HG03521 (cell line): ENCODE results near the gene SRL.
A peak's percentile ranks its signal among the peaks of the same experiment; 100 is the strongest.

Experiments used
- ATAC-seq: cut with Tn5 transposase; IDR thresholded peaks from one replicate; pipeline ENCODE4 v1.9.1; 2021; ENCODE audit warnings: mild to moderate bottlenecking, moderate library complexity; ENCODE audit not compliant: unreplicated experiment

SRL gene

GRCh38 chr16:4203748-4204147 is 38.1 kb downstream of the SRL start:
- no peak for ATAC-seq

DNA sequence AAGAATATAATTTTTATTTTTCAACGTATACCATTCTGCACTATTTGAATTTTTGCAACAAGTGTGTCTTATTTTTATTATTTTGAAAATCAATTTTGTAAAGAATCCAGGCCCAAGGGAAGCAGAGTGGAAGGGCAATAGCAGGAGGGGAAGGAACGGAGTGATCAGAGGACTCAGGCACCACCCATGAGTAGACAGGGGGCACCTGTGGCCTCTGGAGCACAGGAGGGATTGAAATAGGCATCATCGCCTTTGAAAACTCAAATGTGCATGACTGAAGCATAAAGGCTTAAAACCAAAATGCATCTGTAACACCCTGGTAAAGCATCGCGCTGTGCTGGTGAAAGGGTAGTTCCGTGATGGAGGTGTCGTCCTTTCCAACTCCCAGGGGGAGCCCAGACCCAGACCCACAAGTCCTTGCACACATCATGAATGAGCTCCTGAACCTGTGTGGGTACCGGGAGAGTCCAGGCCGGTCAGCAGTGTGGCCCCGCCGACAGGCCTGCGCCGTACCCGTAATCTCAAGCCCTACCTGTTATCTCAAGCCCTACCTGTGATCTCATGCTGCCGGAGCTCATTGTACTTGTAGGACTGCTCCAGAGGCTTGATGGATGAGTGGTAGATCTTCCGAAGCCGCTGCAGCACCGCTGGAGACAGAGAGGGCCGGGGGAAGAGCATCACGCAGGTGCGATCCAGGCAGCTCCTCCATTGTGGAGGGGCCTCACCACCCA is 39.1 kb downstream of the SRL start:
- no peak for ATAC-seq

DNA sequence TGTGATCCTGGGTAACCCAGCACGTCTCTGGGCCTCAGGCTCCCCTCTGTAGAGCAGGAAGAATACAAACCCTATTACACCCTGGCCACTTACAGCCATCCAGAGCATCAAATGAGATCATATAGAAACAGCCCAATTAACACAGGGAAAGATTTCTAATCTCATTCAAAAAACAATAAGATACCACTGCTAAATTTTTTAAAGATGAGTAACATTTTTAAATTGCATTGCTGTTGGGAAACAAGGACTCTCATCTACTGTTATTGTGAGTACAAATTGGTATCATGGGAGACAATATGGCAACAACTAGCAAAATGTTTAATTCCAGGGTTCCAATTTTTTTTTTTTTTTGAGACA is 41.1 kb downstream of the SRL start:
- no peak for ATAC-seq

GRCh38 chr16:4200000-4200780 is 41.7 kb downstream of the SRL start:
- ATAC-seq: no peak

DNA sequence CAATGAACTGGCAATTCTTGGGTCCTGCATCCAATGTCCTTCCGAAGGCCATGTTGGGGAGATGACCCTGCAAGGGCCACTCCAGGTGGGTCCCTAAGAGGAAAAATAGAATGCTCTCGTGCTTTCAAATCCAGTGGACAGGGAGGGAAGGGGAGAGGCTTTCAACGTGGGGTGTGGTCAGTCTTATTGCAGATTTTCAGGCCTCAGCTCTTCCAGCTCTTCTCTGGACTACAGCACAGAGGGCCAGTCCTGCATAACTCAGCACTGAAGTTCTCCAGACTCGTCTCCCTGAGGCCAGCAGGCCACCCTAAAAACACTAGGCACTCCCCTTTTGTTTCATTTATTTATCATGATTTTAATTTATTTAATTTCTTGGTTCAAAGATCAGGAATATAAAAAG is 43.1 kb downstream of the SRL start:
- ATAC-seq: no peak

- no peak for ATAC-seq
These were observed 47.2 kb downstream of the SRL start for GRCh38 chr16:4194661-4195060.

DNA sequence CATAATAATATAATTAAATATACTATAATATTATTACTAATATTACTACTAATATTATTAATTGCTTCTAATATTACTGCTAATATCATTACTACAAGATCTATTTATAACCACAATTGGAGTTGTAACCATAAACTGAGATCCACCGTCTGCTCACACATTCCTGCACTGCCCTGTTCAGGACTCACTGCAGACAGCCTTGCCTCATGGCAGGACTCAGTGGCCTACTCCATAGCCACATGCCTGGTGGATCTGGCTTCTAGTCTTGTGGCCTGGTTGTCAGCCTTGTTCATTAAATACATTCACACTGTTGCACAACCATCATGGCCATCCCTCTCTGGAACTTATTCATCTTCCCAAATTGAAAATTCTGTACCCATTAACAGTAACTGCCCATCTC is 48.0 kb downstream of the SRL start:
- ATAC-seq: no peak

DNA sequence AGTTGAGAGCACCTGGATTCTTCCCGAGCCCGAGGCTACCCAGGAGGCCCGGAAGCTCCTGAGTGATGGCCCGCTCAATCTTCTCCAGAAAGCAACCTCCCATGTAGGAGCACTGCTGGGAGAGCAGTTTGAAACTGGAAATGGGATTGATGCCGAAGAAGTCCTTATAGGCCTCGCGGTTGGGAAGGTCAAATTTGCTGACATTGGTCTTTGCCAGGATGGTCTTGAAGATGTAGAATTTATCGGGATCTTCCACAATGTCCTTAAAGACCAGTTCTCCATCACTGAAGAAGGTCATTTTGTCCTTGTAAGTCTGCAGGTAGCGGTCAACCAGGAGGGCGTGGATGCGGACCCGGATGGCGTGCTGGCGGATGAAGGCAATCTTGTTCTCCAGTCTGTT is 49.7 kb downstream of the SRL start:
- ATAC-seq: no peak

DNA sequence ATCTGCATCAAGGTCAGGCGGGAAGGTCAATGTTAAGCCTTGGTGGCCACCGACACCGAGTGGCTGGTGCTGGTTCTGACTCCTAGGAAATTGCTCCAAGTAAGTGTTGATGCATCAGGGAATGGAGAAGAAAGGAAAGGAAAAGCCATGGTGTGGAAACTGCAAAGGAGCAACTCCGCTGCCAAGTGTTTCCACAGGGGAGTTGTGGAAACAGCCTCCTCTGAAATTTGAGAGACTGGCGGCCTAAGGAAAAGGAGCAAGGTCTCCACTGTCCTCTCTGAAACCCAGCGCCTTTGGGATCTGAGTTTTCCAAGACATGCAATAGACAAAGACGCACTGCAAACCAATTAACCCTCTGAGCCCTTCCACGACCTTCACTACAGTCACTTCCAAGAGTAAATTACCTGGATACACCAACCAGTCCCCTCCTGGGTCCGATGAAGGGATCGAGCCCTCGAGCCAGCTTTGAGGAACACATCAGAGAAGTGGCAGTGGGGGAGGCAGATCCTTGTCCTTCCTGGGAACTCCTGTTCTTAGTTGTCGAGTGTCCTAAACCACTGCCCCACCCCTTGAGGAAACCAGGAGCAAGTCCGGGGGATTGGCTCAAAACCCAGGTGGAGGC is 51.1 kb downstream of the SRL start:
- no peak for ATAC-seq

GRCh38 chr16:4190086-4190485 is 51.8 kb downstream of the SRL start:
- no peak for ATAC-seq

GRCh38 chr16:4184038-4184702 is 57.7 kb downstream of the SRL start:
- peak; percentile 12 for ATAC-seq

DNA sequence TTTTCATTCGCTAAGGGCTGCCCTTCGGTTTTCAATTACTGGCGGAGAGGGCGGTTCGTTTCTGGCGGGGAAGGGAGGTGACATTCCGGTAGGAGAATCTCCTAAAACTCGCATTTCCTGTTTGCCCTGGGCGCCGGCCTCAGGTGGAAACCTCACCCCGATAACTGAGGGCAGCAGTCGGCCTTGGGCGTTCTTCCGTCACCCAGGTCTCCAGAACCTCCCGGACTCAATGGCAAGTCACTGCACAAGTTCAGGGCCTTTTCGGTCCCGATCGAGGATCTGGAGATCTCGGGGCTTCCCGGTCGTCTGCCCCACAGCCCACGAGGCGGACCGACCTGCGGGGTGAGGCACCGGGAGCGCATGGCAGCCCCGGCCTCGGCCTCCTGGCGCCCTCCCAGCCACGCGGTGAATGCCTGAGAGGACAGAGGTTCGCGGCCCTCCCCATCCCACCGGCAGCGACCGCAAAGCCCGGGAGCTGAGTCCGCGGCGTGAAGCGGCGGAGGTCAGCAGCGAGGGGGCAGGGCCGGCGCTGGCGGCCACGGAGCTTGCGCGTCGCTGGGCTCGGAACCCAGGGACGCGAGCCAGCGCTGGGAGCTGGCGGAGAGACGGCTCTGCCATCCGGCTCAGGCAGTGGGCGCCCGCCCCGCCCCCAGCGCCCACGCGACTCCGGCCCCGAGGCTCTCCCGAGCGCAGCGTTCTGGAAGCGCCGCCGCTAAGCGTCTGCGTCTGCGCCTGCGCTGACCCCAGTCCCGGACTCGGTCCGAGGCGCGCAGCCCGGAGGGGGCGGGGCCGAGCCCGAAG is 58.4 kb downstream of the SRL start:
- peak; percentile 81 for ATAC-seq

DNA sequence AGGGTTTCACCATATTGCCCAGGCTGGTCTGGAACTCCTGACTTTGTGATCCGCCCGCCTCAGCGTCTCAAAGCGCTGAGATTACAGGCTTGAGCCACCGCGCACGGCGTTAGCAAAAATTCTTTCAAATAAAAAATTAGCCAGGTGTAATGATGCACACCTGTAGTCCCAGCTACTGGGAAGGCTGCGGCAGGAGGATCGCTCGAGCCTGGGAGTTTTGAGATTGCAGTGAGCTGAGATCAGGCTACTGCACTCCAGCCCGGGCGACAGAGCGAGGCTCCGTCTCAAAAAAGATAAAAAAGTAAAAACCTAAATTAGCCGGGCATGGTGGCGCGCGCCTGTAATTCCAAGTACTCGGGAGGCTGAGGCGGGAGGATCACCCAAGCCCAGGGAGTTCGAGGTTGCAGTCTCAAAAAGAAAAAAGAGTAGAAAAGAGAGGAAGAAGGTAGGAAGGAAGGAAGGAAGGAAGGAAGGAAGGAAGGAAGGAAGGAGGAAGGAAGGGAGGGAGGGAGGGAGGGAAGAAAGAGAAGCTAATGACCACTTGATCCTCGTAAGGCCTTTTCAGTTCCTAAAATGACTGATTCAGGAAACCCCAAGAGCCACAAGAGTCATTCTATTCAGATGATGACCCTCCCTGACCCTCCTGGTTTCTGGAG is 59.2 kb downstream of the SRL start:
- ATAC-seq: peak; percentile 23

- no peak for ATAC-seq
These were observed 61.4 kb downstream of the SRL start for GRCh38 chr16:4180511-4180910.

- no peak for ATAC-seq
These were observed 62.1 kb downstream of the SRL start for GRCh38 chr16:4179763-4180260.

- ATAC-seq: no peak
These were observed 62.9 kb downstream of the SRL start for GRCh38 chr16:4179020-4179419.

GRCh38 chr16:4178468-4179010 is 63.3 kb downstream of the SRL start:
- ATAC-seq: no peak

DNA sequence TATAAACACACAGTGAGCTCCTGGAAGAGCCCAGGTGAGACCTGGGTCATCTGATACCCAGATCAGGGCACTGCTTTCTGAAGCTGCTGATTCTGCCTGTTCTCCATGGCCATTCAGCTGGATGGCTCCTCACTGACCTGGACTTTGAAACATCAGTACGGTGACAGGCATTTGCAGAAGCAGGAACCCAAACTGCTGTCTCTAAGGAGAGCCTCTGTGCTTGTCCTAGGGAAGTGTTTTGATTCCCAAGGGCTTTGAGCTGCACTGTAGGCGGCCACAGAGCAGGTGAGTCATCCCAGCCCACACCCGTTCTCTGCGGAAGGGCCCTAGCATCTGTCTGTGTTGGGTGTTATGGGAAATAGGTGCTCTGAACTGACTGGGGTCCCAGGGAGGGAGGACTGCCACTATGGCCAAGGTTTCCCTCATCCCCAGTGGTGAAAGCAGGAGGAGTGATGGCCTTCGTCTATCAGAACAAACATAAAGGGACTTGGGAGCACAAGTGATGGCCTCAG is 64.9 kb downstream of the SRL start:
- ATAC-seq: no peak

DNA sequence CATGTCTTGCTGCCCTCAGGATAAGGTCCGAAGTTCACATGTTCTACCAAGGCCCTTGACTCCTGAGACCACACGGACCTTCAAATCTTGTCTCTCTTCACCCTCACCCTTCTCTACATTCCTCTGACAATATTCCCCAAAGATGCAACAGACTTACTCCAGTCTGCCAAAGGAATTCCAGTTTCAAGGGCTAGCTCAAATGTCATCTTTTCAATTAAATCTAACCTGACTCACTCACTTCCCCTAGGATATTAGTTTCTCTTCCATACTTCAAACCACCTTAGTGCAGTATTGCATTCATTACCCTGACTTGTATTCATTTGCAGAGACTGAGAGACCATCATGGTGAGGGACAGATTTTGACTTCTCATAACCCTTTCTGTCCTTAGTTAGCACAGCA is 66.0 kb downstream of the SRL start:
- no peak for ATAC-seq

- ATAC-seq: no peak
These were observed 69.8 kb downstream of the SRL start for GRCh38 chr16:4172070-4172469.
